Ectodermal cell (in vitro differentiated cells): ENCODE measurements around the gene TDO2.
"Not testable (repeated sequence)": the region's sequence is repeated elsewhere in the genome, so short reads cannot be mapped to it uniquely, and the experiment has no call there.

Experiments
- H3K27ac ChIP-seq: 2 replicates; pipeline ENCODE4 v1.7.0; 2013; ENCODE audit warnings: mild to moderate bottlenecking, low read depth, low read length; ENCODE audit not compliant: insufficient read depth, poor library complexity, severe bottlenecking
- H3K27me3 ChIP-seq: 2 replicates; pipeline ENCODE4 v1.7.0; 2013; ENCODE audit warnings: mild to moderate bottlenecking, low read length; ENCODE audit not compliant: insufficient read depth, control insufficient read depth, poor library complexity, severe bottlenecking
- H3K36me3 ChIP-seq: one replicate; pipeline ENCODE4 v1.7.0; 2013; ENCODE audit warnings: low read length; ENCODE audit not compliant: control insufficient read depth, insufficient read depth
- H3K4me1 ChIP-seq: one replicate; pipeline ENCODE4 v1.7.0; 2013; ENCODE audit warnings: low read length; ENCODE audit not compliant: control insufficient read depth, insufficient read depth
- H3K4me3 ChIP-seq: 2 replicates; pipeline ENCODE4 v1.7.0; 2013; ENCODE audit warnings: low read depth, low read length, control low read depth; ENCODE audit not compliant: insufficient read depth
- H3K9me3 ChIP-seq: 2 replicates; pipeline ENCODE4 v1.7.0; 2013; ENCODE audit warnings: mild to moderate bottlenecking, low read length, moderate library complexity; ENCODE audit not compliant: control insufficient read depth
- WGBS, 2 experiments: methylation state at CpG; one replicate each; pipeline ENCODE4 v1.1.7; 2013; ENCODE audit warnings: missing lambda C conversion rate in 2 of 2; 5-methylcytosine and 5-hydroxymethylcytosine counted together

TDO2 gene

GRCh38 chr4:155930330-155930729, 26.8 kb downstream of the TDO2 start:
- no peak overlapping the region for H3K27ac ChIP-seq
- H3K4me3 ChIP-seq, result no peak overlapping the region
- no peaks in the 10 kb centered on the region for H3K9me3 ChIP-seq
- 95% methylated on average over 2 of the region's 2 CpGs; no CpG with 5 or more reads in 1 of the 2 experiments for WGBS, 2 experiments
- H3K27me3 ChIP-seq, result no peaks in the 10 kb centered on the region
- no peaks in the 10 kb centered on the region for H3K4me1 ChIP-seq
- no peaks in the 10 kb centered on the region for H3K36me3 ChIP-seq

GRCh38 chr4:155931634-155932033, 28.1 kb downstream of the TDO2 start:
- no peaks in the 10 kb centered on the region for H3K4me1 ChIP-seq
- WGBS, 2 experiments, result 92 to 100% methylated on average over 1 to 2 of the region's 4 CpGs
- H3K9me3 ChIP-seq, result no peaks in the 10 kb centered on the region
- no peaks in the 10 kb centered on the region for H3K27me3 ChIP-seq
- H3K27ac ChIP-seq, result no peak overlapping the region
- H3K36me3 ChIP-seq, result no peaks in the 10 kb centered on the region
- no peak overlapping the region for H3K4me3 ChIP-seq

GRCh38 chr4:155934634-155935033, 31.1 kb downstream of the TDO2 start:
- H3K27ac ChIP-seq, H3K4me3 ChIP-seq: not testable (repeated sequence)
- 91 to 98% methylated on average over 4 of the region's 4 CpGs for WGBS, 2 experiments

GRCh38 chr4:155935389-155935986, 32.0 kb downstream of the TDO2 start:
- no peaks in the 10 kb centered on the region for H3K4me1 ChIP-seq
- no peaks in the 10 kb centered on the region for H3K36me3 ChIP-seq
- no peaks in the 10 kb centered on the region for H3K27me3 ChIP-seq
- no peaks in the 10 kb centered on the region for H3K9me3 ChIP-seq
- WGBS, 2 experiments, result 91 to 94% methylated on average over 4 of the region's 4 CpGs
- H3K27ac ChIP-seq, result no peak overlapping the region
- H3K4me3 ChIP-seq, result no peak overlapping the region

More at GRCh38 chr4:155934634-155935033, 31.1 kb downstream of the TDO2 start:
- H3K27me3 ChIP-seq, H3K4me1 ChIP-seq, H3K36me3 ChIP-seq, H3K9me3 ChIP-seq: not testable (repeated sequence)

- Histone ChIP-seq H3K4me3 (no peak overlapping the region), H3K36me3 (no peaks in the 10 kb centered on the region), H3K4me1 (no peaks in the 10 kb centered on the region), H3K9me3 (no peaks in the 10 kb centered on the region), H3K27ac (no peak overlapping the region), H3K27me3 (no peaks in the 10 kb centered on the region)
- WGBS, 2 experiments, result 87 to 94% methylated on average over 5 to 6 of the region's 6 CpGs
Observed at GRCh38 chr4:155941085-155941790, 37.7 kb downstream of the TDO2 start.

DNA sequence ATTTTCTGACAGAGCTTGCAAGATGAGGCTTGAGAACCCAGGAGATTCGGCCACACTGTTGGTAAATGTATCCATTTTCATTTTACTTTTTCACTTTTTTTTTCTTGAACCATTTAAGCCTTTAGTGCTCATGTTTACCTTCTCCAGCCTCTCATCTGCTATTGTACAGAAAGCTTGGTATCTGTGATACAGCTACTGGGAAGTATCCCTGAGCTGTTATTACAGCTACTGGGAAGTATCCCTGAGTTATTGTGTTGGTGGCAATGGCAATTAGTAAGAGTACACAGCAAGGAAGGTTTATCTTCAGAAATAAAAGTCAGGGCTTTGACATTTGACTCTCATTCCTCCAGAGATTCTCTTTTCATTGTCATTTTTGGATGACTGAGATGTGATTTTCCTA, 38.3 kb downstream of the TDO2 start:
- WGBS, 2 experiments, result 82 to 88% methylated on average over 1 of the region's 1 CpG
- Histone ChIP-seq H3K4me1 (no peaks in the 10 kb centered on the region), H3K27me3 (no peaks in the 10 kb centered on the region), H3K36me3 (no peaks in the 10 kb centered on the region), H3K27ac (no peak overlapping the region), H3K4me3 (no peak overlapping the region), H3K9me3 (no peaks in the 10 kb centered on the region)

DNA sequence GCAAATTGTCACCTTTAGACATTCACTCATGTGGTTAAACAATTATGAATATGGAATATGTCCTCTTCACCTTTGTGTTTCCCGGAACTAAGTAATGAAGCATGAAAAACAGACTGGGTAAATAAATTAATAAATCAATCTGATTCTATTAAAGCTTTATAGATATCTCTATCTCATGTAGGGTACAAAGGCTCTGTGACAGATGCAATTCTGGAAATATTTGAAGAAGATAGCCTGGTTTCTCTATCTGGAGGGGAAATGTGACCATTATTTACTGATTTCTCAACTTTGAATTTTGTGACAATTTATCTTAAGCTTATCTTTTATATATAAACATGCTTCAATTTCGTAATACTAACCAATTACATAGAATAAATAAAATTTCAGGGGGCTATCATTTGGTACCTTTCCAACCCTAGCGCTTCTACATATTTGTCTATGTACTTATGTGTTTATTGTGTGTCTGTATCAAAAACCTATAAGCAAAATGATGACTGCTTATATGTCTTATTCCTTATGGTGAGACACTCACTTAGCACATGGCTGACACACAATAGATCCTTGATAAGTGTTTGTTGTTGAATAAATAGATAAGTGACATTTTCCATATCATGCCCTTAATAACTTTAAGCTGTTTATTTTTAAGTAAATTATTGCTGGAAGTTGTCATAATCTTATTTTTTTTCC, 40.3 kb downstream of the TDO2 start:
- no peak overlapping the region for H3K4me3 ChIP-seq
- no peaks in the 10 kb centered on the region for H3K4me1 ChIP-seq
- H3K36me3 ChIP-seq, result no peaks in the 10 kb centered on the region
- 86% methylated on average over 1 of the region's 3 CpGs; no CpG with 5 or more reads in 1 of the 2 experiments for WGBS, 2 experiments
- no peaks in the 10 kb centered on the region for H3K27me3 ChIP-seq
- no peak overlapping the region for H3K27ac ChIP-seq
- no peaks in the 10 kb centered on the region for H3K9me3 ChIP-seq

DNA sequence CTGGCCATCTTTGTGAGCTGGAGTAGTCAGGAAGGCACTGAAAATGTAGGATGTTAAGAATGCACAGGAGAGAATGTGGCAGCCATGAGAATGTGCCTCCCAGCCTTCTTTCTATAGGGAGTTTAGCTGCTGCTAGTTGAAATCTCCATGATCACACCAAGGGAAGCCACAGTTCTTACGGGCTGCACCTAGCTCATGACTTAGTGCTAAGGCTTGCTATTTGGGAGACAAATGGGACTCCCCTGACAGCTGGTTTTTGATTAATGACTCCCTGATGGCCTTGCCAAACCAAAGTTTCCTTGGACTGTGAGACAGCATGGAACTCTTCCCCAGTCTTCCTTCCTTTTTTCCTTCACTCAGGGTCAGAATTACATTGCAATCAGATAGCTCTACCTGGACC, 41.0 kb downstream of the TDO2 start:
- no peaks in the 10 kb centered on the region for H3K36me3 ChIP-seq
- no peak overlapping the region for H3K4me3 ChIP-seq
- H3K9me3 ChIP-seq, result no peaks in the 10 kb centered on the region
- H3K4me1 ChIP-seq, result no peaks in the 10 kb centered on the region
- no peaks in the 10 kb centered on the region for H3K27me3 ChIP-seq
- WGBS, 2 experiments, result 86 to 89% methylated on average over 1 of the region's 1 CpG
- H3K27ac ChIP-seq, result no peak overlapping the region

GRCh38 chr4:155946486-155946885, 43.0 kb downstream of the TDO2 start:
- H3K27ac ChIP-seq, result no peak overlapping the region
- no peak overlapping the region for H3K4me3 ChIP-seq
- 95 to 99% methylated on average over 3 of the region's 4 CpGs for WGBS, 2 experiments
- H3K36me3 ChIP-seq, result no peaks in the 10 kb centered on the region
- no peaks in the 10 kb centered on the region for H3K4me1 ChIP-seq
- no peaks in the 10 kb centered on the region for H3K27me3 ChIP-seq
- H3K9me3 ChIP-seq, result no peaks in the 10 kb centered on the region

GRCh38 chr4:155948541-155948940, 45.0 kb downstream of the TDO2 start:
- Histone ChIP-seq H3K27ac (no peak overlapping the region), H3K27me3 (no peaks in the 10 kb centered on the region), H3K36me3 (no peaks in the 10 kb centered on the region), H3K9me3 (no peaks in the 10 kb centered on the region), H3K4me3 (no peak overlapping the region), H3K4me1 (no peaks in the 10 kb centered on the region)
- WGBS, 2 experiments, result 96 to 100% methylated on average over 1 of the region's 1 CpG
